ENCODE measurements around the gene SEPTIN8.

DNA sequence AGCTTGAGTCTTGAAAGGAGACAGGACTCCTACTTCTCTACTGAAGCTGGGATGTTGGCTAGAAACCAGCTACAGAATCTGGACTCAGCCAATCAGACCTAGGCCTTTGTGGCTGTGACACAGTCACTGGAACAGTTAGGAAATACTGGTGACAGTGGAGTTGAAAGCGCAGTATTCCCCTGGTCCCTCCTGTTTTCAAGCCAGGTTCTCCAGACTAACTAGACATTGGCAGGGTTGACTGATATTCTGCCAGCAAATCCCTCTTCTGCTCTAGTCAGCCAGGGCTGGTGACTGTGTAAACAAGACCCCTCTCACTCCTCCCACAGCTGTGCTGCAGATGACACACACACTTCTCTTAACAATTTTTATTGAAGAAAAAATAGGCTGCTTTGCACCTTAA lies 44.8 kb upstream of the SEPTIN8 start:
- TF ChIP-seq, protein P1, sequence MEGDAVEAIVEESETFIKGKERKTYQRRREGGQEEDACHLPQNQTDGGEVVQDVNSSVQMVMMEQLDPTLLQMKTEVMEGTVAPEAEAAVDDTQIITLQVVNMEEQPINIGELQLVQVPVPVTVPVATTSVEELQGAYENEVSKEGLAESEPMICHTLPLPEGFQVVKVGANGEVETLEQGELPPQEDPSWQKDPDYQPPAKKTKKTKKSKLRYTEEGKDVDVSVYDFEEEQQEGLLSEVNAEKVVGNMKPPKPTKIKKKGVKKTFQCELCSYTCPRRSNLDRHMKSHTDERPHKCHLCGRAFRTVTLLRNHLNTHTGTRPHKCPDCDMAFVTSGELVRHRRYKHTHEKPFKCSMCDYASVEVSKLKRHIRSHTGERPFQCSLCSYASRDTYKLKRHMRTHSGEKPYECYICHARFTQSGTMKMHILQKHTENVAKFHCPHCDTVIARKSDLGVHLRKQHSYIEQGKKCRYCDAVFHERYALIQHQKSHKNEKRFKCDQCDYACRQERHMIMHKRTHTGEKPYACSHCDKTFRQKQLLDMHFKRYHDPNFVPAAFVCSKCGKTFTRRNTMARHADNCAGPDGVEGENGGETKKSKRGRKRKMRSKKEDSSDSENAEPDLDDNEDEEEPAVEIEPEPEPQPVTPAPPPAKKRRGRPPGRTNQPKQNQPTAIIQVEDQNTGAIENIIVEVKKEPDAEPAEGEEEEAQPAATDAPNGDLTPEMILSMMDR (conservative IDR thresholded peaks at IDR 0.05; ENCODE audit: low read length) = no peak
- no peak for TF ChIP-seq EZH2phosphoT487 (IDR thresholded peaks at IDR 0.05; ENCODE audit: borderline replicate concordance, low read depth, low read length)
